ENCODE data around the gene ERI3. TPM values are rescaled to one million over a fixed set of nuclear protein-coding genes. Genes with fewer than 3 reads are reported as not detected.

ERI3 gene
- total RNA-seq, 1 experiment from 2014 or later = 83.4 TPM

DNA sequence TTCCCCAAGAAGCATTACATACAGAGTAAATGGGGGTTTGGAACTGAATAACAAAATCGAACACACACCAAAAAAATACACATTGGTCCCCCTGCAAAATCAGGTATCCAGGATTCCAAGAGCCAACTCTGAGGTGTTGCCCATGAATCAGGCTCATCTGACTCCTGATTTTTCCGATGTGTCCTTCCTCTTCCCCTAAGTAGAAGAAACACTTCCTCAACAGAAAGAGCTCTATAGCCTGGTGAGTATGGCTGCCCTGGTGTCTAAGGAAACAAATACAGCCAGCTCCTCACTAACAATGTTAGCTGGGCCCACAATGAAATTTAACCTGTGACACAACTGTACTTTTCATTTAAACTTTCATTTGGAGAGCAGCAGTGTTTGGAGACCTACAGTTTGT, 33.6 kb downstream of the ERI3 start:
- intact Hi-C loops (cut with micrococcal nuclease) = loop anchor here (10.0 kb wide), 1 partner anchor 227 kb away; no protein-coding TSS in a partner anchor
- Mint-ChIP-seq H3K4me1 (ENCODE audit: insufficient read depth, unreplicated experiment) (peaks cover 18% of the 10 kb centered on the region), H3K36me3 (ENCODE audit: insufficient read depth, unreplicated experiment) (peaks cover 53% of the 10 kb centered on the region), H3K9me3 (ENCODE audit: unreplicated experiment) (no peaks in the 10 kb centered on the region), H3K27ac (ENCODE audit: low read depth, unreplicated experiment) (no peak overlapping the region), H3K4me3 (ENCODE audit: unreplicated experiment) (no peak overlapping the region), H3K27me3 (ENCODE audit: insufficient read depth, unreplicated experiment) (no peaks in the 10 kb centered on the region)
- BruUV-seq (replicated peaks) = no TSS peak
- CTCF ChIA-PET = interaction anchor here (0.7 to 1.2 kb wide), 2 partner anchors 273 to 366 kb away, joined by 3 to 6 read pairs; no protein-coding TSS in a partner anchor
- DNase-seq (ENCODE audit: unreplicated experiment) = no peak
- TF ChIP-seq, protein P1, sequence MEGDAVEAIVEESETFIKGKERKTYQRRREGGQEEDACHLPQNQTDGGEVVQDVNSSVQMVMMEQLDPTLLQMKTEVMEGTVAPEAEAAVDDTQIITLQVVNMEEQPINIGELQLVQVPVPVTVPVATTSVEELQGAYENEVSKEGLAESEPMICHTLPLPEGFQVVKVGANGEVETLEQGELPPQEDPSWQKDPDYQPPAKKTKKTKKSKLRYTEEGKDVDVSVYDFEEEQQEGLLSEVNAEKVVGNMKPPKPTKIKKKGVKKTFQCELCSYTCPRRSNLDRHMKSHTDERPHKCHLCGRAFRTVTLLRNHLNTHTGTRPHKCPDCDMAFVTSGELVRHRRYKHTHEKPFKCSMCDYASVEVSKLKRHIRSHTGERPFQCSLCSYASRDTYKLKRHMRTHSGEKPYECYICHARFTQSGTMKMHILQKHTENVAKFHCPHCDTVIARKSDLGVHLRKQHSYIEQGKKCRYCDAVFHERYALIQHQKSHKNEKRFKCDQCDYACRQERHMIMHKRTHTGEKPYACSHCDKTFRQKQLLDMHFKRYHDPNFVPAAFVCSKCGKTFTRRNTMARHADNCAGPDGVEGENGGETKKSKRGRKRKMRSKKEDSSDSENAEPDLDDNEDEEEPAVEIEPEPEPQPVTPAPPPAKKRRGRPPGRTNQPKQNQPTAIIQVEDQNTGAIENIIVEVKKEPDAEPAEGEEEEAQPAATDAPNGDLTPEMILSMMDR (IDR thresholded peaks at IDR 0.05; ENCODE audit: unreplicated experiment) = no peak
- POLR2A ChIA-PET = interaction anchor here (0.5 to 0.7 kb wide), 2 partner anchors 8 to 16 kb away, joined by 3 read pairs; no protein-coding TSS in a partner anchor

DNA sequence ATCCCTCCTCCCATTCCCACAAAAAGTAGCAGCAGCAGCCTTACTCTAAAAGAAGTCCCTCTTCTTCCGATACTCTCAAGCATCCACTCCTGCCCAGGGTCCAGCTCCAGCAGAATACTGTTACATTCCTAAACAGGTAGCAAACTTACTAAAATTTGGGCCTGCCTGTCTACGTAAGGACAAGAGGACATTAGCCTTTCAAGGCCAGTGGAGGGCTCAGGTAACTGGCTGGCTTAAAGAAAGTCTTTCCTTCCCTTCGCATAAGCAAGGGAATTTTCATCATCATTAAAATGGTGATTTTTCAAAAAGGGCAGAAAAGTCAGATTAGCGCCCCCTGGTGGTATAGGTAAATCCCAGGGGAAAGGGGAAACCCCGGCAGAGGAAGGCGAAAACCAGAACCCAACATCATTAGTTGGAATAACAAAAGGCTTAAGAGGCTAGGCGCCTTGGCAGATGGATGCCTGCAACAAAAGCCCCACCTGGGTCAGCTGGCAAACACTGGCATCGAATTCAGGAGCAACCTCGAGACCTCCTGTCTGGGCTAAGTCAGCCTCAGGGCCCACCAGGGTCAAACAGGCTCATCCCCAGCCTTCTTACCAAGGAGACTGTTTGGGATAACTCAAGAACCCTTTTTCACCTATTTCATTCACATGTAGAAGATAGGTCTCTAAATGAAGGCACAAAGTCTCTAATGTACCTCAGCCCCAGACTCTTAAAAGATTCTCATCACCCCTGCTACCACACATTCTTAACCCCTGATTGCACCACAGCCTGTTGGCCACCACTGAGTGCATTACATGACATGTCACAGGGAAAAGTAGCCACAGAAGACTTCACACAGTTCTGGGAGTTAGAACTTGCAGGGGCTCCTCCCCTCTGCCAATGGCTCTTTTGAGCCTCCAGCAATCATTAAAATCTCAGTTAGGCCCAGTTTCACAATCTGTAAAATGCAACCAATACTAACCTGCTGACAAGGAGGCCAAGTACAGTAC, 36.7 kb downstream of the ERI3 start:
- H3K27me3 Mint-ChIP-seq (ENCODE audit: insufficient read depth, unreplicated experiment) = no peaks in the 10 kb centered on the region
- ChIA-PET POLR2A (no interaction called here), CTCF (interaction anchor here (0.6 to 1.2 kb wide), 5 partner anchors 12 to 261 kb away, joined by 3 to 6 read pairs (median 3); no protein-coding TSS in a partner anchor)
- H3K36me3 Mint-ChIP-seq (ENCODE audit: insufficient read depth, unreplicated experiment) = peaks cover 51% of the 10 kb centered on the region
- peaks cover under 1% of the 10 kb centered on the region for H3K4me1 Mint-ChIP-seq (ENCODE audit: insufficient read depth, unreplicated experiment)
- DNase-seq (ENCODE audit: unreplicated experiment) = peak; percentile 63
- BruUV-seq (replicated peaks) = no TSS peak
- no peak overlapping the region for H3K27ac Mint-ChIP-seq (ENCODE audit: low read depth, unreplicated experiment)
- TF ChIP-seq, protein P1 (IDR thresholded peaks at IDR 0.05; ENCODE audit: unreplicated experiment) = peak; percentile 46
- H3K4me3 Mint-ChIP-seq (ENCODE audit: unreplicated experiment) = no peak overlapping the region
- no peaks in the 10 kb centered on the region for H3K9me3 Mint-ChIP-seq (ENCODE audit: unreplicated experiment)
- intact Hi-C loops (cut with micrococcal nuclease) = no loop called here

DNA sequence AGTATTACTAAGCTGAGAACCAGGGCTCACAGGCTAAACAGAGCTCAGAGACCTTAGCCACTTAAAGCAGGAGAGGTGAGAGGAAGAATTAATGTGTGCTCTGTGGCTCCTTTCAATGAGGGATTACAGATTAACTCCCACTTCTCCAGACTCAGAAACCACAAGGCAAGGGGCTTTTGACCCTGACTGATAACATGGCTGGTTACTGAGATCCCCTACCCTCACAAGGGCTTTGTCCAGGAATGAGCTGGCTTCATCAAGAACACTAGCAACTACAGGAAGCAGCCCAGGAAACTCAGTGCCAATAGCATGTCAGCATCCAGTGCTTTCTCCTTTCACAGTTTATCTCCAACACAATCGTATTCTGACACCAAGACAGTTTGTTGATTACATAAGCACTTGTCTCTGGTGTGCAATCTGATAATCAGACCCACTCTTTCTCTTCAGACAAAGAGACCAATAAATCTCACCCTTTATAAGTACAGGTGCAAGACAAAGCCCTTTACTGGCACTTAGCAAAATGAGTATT, 38.8 kb downstream of the ERI3 start:
- intact Hi-C loops (cut with micrococcal nuclease) = no loop called here
- CTCF ChIA-PET = interaction anchor here (0.5 to 2.2 kb wide), 8 partner anchors 8 to 294 kb away, joined by 3 to 10 read pairs (median 4); no protein-coding TSS in a partner anchor
- BruUV-seq (replicated peaks) = no TSS peak

More for the DNA sequence above, 38.8 kb downstream of the ERI3 start:
- H3K4me3 Mint-ChIP-seq (ENCODE audit: unreplicated experiment) = no peak overlapping the region
- peaks cover 53% of the 10 kb centered on the region for H3K36me3 Mint-ChIP-seq (ENCODE audit: insufficient read depth, unreplicated experiment)
- POLR2A ChIA-PET = interaction anchor here (0.6 kb wide), 2 partner anchors 32 to 1156 kb away, joined by 3 to 5 read pairs; no protein-coding TSS in a partner anchor
- H3K4me1 Mint-ChIP-seq (ENCODE audit: insufficient read depth, unreplicated experiment) = no peaks in the 10 kb centered on the region
- no peak for DNase-seq (ENCODE audit: unreplicated experiment)
- H3K27me3 Mint-ChIP-seq (ENCODE audit: insufficient read depth, unreplicated experiment) = no peaks in the 10 kb centered on the region
- no peak overlapping the region for H3K27ac Mint-ChIP-seq (ENCODE audit: low read depth, unreplicated experiment)
- H3K9me3 Mint-ChIP-seq (ENCODE audit: unreplicated experiment) = no peaks in the 10 kb centered on the region
- TF ChIP-seq, protein P1 (IDR thresholded peaks at IDR 0.05; ENCODE audit: unreplicated experiment) = no peak
